Measurements from ENCODE around the gene MAMSTR. TPM values are rescaled to one million over a fixed set of nuclear protein-coding genes. Genes with fewer than 3 reads are reported as not detected.
"Not testable (repeated sequence)": the region's sequence is repeated elsewhere in the genome, so short reads cannot be mapped to it uniquely, and the experiment has no call there.

MAMSTR gene
- total RNA-seq, 1 donor from 2014 or later, result 1.7 TPM

- DNase-seq, result no peak
Observed at GRCh38 chr19:48718711-48719231, 754 bp downstream of the MAMSTR start.

DNA sequence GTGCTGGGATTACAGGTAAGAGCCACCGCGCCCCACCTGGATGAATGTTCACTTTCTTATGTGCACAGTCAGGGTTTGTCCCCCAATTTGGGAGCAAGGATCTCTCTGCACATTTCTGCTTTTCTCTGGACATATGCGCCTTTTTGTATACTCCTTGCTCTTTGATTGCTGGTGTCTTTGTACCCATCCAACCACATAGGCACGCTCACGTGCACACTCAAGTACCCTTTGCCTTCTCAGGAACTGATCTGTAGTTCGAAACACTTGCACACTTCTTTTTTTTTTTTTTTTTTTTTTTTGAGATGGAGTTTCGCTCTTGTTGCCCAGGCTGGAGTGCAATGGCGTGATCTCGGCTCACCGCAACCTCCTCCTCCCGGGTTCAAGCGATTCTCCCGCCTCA lies 1.4 kb downstream of the MAMSTR start:
- DNase-seq, result not testable (repeated sequence)

- DNase-seq, result peak; percentile 80
Observed at GRCh38 chr19:48716562-48717291, 2.8 kb downstream of the MAMSTR start.

DNA sequence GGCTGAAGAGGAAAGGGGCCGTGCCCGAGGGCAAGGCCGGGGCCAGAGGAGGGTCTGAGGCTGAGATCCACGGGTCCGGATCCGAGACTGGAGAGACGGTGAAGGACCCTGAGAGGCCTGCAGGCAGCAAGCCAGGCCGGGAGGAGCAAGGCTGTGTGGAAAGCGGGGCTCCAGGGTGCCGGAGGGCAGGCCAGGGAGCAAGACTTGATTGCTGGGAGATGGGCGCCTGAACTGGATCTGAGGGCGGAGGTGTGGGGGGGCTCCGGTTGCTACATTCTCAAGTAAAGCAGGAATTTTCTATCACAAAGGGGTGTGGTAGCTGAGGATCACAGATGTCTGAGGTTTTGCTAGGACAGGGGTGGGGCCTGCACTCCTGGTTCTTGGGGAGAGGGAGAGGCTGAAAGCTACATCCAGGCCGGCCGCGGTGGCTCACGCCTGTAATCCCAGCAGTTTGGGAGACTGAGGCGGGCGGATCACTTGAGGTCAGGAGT lies 3.8 kb downstream of the MAMSTR start:
- DNase-seq, result peak; percentile 30

DNA sequence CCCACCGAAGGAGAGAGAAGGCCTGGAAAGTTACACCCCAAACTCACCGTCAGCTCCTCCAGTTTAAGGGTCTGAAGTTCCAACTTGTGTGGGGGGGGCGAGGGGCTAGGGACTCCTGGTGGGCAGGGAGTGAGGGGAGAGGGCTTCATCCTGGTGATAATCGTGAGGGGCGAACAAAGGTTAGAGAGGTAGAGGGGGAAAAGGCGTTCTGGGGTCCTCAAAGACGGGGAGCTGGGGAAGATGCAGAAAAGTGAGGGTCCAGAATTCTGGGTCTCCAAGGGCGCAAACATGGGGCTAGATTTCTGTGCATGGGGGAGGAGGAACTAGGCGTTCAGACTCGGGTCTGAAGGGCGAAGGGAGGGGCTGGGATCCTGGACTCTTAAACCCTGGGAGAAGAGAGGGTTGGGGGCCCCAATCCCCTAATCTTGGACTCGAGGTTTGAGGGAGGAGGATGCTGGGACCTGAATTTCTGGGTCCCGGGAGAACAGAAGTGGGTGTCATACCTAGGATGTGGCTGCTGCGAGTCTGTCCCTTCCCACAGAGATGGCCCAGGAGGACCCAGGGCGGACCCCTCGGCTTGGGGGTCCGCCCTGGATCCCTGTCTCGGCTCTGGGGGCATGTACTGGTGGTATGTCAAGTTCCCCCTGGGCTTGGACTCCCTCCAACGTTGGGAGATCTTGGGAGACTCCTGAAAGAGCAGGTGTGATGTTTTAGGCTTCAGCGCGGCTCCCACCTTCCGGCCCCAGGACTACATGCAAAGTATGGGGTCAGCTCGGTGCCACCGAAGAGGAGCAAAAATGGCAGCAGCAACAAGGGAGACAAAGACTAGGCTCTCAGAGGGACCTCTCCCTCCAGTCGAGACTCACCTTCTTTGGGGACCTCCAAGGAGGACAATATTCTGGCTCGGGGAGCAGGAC lies 4.5 kb downstream of the MAMSTR start:
- no peak for DNase-seq

DNA sequence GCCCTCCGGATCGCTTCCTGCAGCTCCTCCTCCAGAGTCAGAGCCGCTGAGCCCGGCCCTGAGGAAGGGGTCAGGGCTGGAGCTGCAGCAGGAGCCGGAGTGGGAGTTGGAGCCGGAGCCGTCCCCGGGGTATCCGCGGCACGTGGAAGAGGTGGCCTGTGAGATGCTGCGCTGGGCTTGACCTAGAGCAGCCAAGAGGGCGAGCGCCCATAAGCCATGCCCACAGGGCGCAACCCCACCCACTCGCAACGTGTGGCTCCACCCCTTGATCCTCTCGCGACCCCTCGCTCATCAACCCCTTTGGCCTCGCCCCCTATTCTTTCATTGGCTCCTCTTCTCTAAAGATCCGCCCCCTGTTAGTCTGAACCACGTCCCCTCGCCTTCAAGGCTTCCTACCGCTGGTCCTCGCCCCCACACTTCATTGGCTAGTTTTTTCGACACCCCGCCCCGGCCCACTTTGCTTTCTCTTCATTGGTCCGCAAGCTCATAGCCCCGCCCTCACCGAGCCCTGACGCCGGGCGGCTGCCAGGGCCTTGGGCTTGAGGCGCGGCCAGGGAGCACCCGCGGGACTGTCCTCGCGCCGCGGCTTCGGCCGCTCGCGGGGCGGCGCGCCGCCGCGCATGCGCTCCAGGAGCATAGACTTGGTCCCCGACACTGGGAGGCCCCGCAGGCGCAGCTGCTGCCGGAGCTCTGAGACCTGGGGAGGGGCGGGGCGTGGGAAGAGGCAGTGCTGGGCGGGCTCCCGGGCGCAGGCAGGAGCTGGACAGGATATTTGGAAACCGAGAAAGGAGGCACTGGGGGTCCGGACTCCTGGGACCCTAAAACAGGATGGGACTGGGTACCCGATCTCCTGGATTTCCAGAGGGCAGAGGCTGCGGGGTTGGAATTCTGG lies 5.4 kb downstream of the MAMSTR start:
- peak; percentile 98 for DNase-seq

GRCh38 chr19:48713041-48713863 lies 6.3 kb downstream of the MAMSTR start:
- DNase-seq, result no peak

- no peak for DNase-seq
Observed at GRCh38 chr19:48711106-48711662, 8.3 kb downstream of the MAMSTR start.

DNA sequence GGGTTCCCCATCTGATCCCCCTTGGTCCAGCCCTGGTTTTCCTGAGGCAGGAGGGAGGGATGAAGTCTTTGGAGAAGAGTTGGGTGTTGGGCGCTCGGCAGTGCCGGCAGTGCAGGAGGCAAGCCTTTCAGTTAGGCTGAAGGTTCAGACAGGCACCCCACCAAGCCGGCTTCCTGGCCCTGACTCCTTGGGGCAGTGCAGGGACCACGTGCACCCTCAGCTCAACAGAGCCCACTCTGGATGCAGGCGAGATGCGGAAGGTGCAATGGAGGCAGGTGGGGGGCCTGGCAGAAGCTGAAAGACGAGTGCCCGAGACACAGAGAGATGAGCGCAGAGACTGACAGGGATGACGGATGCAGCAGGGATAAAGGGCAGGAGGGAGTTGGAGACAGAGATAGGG lies 11.1 kb downstream of the MAMSTR start:
- DNase-seq, result no peak

DNA sequence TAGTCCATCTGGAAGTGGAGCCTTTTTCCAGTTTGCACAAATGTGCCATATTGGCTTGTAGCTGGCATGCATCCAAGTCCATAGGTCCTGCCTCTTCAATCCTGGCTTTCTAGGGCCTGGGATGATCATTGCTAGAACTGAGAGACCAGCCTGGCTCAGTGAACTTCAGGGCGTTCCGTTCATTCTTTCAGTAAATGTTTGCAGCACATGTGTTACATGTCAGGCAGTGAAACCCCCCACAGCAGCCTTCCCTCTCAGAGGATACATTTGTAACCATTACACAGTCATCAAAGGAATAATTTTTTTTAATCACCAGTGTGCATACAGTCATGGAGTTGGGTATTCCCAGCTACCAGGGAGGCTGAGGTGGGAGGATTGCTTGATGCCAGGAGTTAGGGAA lies 14.1 kb downstream of the MAMSTR start:
- DNase-seq, result peak; percentile 28

DNA sequence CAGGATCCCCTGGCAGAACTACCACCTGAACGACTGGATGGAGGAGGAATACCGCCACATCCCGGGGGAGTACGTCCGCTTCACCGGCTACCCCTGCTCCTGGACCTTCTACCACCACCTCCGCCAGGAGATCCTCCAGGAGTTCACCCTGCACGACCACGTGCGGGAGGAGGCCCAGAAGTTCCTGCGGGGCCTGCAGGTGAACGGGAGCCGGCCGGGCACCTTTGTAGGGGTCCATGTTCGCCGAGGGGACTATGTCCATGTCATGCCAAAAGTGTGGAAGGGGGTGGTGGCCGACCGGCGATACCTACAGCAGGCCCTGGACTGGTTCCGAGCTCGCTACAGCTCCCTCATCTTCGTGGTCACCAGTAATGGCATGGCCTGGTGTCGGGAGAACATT lies 16.2 kb downstream of the MAMSTR start:
- no peak for DNase-seq

DNA sequence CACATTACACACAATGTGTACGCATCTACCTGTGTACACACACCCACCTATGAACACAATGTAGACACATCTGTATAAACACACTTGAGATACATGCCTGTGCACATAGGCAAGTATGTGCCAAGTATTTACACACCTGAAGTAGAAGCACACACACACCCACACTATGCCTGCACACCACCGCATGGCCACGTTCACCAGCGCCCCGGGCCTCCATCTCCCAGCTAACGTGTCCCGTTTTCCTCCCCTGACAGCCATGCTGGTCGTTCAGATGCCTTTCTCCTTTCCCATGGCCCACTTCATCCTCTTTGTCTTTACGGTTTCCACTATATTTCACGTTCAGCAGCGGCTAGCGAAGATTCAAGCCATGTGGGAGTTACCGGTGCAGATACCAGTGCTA lies 16.8 kb downstream of the MAMSTR start:
- no peak for DNase-seq

DNA sequence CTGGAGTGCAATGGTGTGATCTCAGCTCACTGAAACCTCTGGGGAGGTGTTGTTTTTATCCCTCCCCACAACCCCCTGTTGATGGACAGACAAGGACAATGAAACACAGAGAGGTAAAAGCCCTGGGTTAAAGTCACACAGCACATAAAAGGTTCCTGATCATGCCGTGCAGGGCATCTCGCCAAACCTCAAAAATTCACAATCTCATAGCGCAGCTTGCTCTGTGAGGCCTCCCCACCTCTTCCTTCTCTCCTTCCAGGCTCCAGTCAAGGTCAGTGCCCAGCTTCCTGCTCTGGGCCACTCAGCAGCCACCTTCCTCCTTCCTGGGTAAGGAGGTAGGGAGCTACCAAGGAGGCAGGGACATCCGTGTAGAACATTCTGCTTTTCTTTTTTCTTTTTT lies 21.5 kb downstream of the MAMSTR start:
- no peak for DNase-seq

DNA sequence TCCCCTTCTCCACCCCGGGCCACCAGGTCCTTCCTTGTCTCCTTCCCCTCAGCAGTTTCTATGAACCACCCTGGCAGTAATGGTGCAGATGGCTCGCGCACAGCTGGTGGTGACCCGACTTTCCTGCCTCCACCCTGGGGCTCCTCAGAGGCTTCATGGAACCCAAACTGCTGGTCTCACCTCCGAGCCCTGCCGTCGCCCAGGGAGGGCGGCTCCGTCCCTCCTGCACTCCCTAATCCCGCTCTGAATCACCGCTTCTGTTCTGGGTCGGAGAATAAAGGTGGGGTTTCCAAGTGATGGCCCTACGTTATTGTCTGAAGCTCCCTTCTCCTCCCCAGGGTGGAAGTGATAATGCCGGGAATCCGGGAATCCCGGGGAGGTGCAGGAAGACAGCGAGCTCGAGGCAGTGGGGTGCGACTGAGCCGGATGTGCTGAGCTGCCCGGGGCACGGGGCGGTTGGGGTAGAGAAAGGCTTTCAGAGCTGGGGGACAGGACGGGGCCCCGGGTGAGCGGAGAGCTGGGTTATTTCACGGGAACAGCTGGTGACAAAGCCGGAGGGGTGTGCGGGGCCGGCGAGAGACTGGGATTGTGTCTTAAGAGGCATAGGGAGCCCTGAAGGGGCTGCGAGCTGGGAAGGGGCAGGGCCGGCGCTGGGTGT lies 23.0 kb downstream of the MAMSTR start:
- DNase-seq, result no peak

GRCh38 chr19:48695743-48696352 lies 23.7 kb downstream of the MAMSTR start, which contains the start of gene FUT2:
Gene FUT2 (plus strand): TSS chr19:48695971. CDS start chr19:48702957, 6,986 bp downstream.
- no peak for DNase-seq

DNA sequence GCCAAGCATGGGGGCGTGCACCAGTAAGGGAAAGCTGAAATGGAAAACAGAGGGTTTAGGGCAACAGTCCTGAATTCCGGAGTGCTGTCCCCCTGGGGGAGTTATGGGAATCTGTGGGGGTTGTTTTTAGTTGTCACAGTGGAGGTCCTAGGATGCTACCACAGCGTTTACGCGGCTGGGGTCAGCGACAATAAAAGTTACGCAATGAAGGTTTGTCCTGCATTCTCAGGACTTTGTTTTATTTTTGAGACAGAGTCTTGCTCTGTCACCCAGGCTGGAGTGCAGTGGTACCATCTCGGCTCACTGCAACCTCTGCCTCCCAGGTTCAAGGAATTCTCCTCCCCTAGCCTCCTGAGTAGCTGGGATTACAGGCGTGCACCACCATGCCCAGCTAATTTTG lies 25.9 kb downstream of the MAMSTR start:
- not testable (repeated sequence) for DNase-seq

GRCh38 chr19:48689449-48689848 lies 30.1 kb downstream of the MAMSTR start:
- peak; percentile 36 for DNase-seq

DNA sequence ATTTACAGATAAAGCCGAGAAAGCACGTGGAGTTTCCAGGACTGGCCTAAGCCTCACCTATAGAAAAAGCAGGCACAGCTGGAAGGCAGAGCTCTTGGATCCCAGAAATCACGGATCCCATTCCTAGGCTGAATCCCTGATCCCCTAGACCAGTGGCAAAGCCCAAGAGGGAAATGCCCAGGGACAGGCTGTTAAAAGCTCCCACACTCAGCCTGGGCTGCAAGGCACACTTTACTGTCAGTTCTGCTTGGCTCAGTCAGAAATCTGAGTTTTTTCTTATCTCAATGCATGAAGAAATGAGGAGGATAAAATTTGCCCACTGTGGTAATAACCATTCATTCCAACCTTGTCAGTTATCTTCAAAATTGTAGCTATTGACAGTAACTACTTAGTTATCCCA lies 31.7 kb downstream of the MAMSTR start:
- DNase-seq, result no peak

GRCh38 chr19:48686637-48687036 lies 32.9 kb downstream of the MAMSTR start:
- DNase-seq, result not testable (repeated sequence)

GRCh38 chr19:48686088-48686487 lies 33.4 kb downstream of the MAMSTR start:
- DNase-seq, result no peak
